DOHH2 (cell line): Measurements from ENCODE around the gene RGL3.

ENCODE experiments used
- EZH2phosphoT487 ChIP-seq: fragments of 200-600 bp; sonication (generic); IDR thresholded peaks from 2 replicates; pipeline ENCODE4 v1.6.1; 2017; ENCODE audit warnings: borderline replicate concordance, mild to moderate bottlenecking, antibody characterized with exemption, low read length, moderate library complexity, mixed read lengths
- TF ChIP-seq, protein P1 (sequence below): fragments of 200-600 bp; sonication (generic); IDR thresholded peaks from one replicate; pipeline ENCODE4 v1.5.1; 2014; ENCODE audit warnings: antibody characterized with exemption, mild to moderate bottlenecking, low read depth, low read length; ENCODE audit not compliant: poor library complexity, severe bottlenecking

DNA sequence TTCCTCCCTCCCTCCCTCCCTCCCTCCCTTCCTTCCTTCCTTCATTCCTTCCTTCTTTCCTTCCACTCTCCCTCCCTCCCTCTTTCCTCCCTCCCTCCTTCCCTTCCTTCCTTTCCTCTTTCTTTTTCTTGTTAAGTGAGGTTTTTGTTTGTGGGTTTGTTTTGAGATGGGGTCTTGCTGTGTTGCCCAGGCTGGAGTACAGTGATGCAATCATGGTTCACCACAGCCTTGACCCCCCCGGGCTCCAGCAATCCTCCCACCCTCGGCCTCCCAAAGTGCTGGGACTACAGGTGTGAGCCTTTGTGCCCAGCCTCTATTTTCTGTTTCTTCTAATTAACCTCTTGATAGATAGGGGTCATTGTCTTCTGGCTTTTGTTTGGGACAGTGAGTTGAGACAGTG lies 42.3 kb upstream of the RGL3 start:
- TF ChIP-seq, protein P1, sequence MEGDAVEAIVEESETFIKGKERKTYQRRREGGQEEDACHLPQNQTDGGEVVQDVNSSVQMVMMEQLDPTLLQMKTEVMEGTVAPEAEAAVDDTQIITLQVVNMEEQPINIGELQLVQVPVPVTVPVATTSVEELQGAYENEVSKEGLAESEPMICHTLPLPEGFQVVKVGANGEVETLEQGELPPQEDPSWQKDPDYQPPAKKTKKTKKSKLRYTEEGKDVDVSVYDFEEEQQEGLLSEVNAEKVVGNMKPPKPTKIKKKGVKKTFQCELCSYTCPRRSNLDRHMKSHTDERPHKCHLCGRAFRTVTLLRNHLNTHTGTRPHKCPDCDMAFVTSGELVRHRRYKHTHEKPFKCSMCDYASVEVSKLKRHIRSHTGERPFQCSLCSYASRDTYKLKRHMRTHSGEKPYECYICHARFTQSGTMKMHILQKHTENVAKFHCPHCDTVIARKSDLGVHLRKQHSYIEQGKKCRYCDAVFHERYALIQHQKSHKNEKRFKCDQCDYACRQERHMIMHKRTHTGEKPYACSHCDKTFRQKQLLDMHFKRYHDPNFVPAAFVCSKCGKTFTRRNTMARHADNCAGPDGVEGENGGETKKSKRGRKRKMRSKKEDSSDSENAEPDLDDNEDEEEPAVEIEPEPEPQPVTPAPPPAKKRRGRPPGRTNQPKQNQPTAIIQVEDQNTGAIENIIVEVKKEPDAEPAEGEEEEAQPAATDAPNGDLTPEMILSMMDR = no peak
- TF ChIP-seq EZH2phosphoT487 = no peak
